HUES64 (cell line): ENCODE data around the gene FSTL4.
A peak's percentile ranks its signal among the peaks of the same experiment; 100 is the strongest.

Experiments used
- H3K27ac ChIP-seq: 2 replicates; pipeline ENCODE4 v1.7.0; 2013; ENCODE audit warnings: low read depth, low read length, inconsistent platforms
- H3K27me3 ChIP-seq: 2 replicates; pipeline ENCODE4 v1.6.1; 2013; ENCODE audit warnings: mild to moderate bottlenecking, low read length; ENCODE audit not compliant: insufficient read depth
- H3K36me3 ChIP-seq: 2 replicates; pipeline ENCODE4 v1.6.1; 2013; ENCODE audit warnings: mild to moderate bottlenecking, low read length; ENCODE audit not compliant: insufficient read depth
- H3K4me1 ChIP-seq: 2 replicates; pipeline ENCODE4 v1.6.1; 2013; ENCODE audit warnings: mild to moderate bottlenecking, low read length, moderate library complexity; ENCODE audit not compliant: insufficient read depth
- H3K4me3 ChIP-seq: 2 replicates; pipeline ENCODE4 v1.5.1; 2013; ENCODE audit warnings: mild to moderate bottlenecking, low read length, moderate library complexity
- H3K9ac ChIP-seq: 2 replicates; pipeline ENCODE4 v1.6.1; 2013; ENCODE audit warnings: mild to moderate bottlenecking, low read depth, low read length
- H3K9me3 ChIP-seq: 2 replicates; pipeline ENCODE4 v1.6.1; 2013; ENCODE audit warnings: low read depth, low read length; ENCODE audit not compliant: insufficient read depth
- whole genome bisulfite sequencing: fragments of 150-250, 120-280 bp; methylation state at CpG from one replicate; pipeline ENCODE4 v1.1.7; 2013; ENCODE audit warnings: missing lambda C conversion rate; 5-methylcytosine and 5-hydroxymethylcytosine counted together

Gene FSTL4

GRCh38 chr5:133582971-133583370 is 29.4 kb downstream of the FSTL4 start:
- Histone ChIP-seq H3K4me3 (peak overlapping the region; percentile 46), H3K36me3 (no peaks in the 10 kb centered on the region), H3K9ac (peak overlapping the region; percentile 52; the same call in 1 of the 2 replicates), H3K9me3 (no peaks in the 10 kb centered on the region), H3K27me3 (peaks cover 16% of the 10 kb centered on the region), H3K4me1 (peaks cover 4% of the 10 kb centered on the region; the same call in 1 of the 2 replicates), H3K27ac (no peak overlapping the region)
- 40% methylated on average over 5 of the region's 7 CpGs for WGBS

DNA sequence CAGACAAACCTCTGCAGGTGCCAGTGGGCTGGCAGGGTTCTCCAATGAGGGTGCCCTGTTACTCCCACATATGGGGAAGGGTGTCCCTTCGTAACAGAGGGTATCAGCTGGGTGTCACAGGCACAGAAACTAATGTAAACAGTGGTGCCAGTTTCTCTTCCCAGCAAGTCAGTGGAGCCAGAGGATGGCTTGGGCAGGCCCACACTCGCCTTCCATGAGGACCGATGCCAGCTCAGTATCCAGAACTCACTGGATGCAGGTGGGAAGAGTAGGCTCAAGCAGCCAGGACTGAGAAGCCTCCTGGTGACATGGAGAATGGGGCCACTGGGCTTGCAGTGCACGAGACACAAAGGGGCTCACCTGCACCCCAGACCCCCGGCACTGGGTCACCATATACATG is 30.4 kb downstream of the FSTL4 start:
- Histone ChIP-seq H3K27ac (no peak overlapping the region), H3K9ac (no peak overlapping the region), H3K36me3 (no peaks in the 10 kb centered on the region), H3K4me1 (peaks cover 4% of the 10 kb centered on the region; the same call in 1 of the 2 replicates), H3K4me3 (no peak overlapping the region), H3K9me3 (no peaks in the 10 kb centered on the region), H3K27me3 (peaks cover 16% of the 10 kb centered on the region)
- WGBS = 94% methylated on average over 5 of the region's 5 CpGs

GRCh38 chr5:133581348-133581747 is 31.0 kb downstream of the FSTL4 start:
- Histone ChIP-seq H3K9ac (no peak overlapping the region), H3K4me3 (no peak overlapping the region), H3K4me1 (peaks cover 4% of the 10 kb centered on the region; the same call in 1 of the 2 replicates), H3K9me3 (no peaks in the 10 kb centered on the region), H3K27ac (no peak overlapping the region), H3K36me3 (no peaks in the 10 kb centered on the region), H3K27me3 (peaks cover 16% of the 10 kb centered on the region)
- WGBS = 67% methylated on average over 5 of the region's 5 CpGs

DNA sequence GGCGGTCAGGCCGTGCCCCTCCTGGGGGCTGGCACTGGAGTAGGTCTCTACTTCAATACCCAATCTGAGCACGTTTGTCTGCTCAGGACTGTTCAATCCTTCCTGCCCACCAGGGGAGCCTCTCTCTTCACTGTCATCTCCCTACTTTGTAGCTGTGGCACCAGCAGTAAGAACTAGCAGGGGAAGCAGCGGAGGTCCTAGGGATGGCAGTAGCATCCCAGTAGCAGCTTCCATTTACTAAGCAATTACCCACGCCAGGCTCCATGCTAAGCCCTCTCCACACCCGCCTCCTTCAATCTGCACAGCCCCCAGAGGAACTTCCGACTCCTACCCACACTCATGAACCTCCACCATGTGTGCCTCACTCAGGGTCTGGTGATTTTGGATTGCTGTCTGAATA is 31.7 kb downstream of the FSTL4 start:
- no peak overlapping the region for H3K27ac ChIP-seq
- no peak overlapping the region for H3K9ac ChIP-seq
- whole genome bisulfite sequencing = 84% methylated on average over 7 of the region's 7 CpGs
- no peaks in the 10 kb centered on the region for H3K36me3 ChIP-seq
- peaks cover 16% of the 10 kb centered on the region for H3K27me3 ChIP-seq
- H3K4me3 ChIP-seq = no peak overlapping the region
- no peaks in the 10 kb centered on the region for H3K9me3 ChIP-seq
- peaks cover 4% of the 10 kb centered on the region; the same call in 1 of the 2 replicates for H3K4me1 ChIP-seq

DNA sequence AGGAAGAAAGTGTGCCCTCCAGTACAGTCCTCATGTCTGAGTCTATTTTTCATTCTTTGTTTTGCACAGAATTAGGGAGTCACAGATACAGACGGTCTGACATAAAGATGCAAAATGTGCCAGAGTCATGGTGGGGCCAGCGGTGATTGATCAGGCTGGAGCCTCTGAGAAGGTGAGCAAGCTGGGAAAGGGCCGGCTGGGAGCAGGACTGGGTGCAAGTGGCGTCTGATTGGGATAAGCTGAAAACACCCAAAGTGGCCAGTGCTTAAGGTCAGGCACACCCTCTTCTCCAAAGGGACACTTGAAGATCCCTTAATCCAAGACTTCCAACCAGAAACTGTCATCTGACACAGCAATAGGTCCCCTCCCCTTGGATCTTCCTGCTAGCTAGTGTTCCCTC is 32.6 kb downstream of the FSTL4 start:
- Histone ChIP-seq H3K4me3 (no peak overlapping the region), H3K9me3 (no peaks in the 10 kb centered on the region), H3K27ac (no peak overlapping the region), H3K36me3 (no peaks in the 10 kb centered on the region), H3K27me3 (peaks cover 16% of the 10 kb centered on the region), H3K9ac (no peak overlapping the region), H3K4me1 (peaks cover 4% of the 10 kb centered on the region; the same call in 1 of the 2 replicates)
- 87% methylated on average over 4 of the region's 4 CpGs for WGBS

GRCh38 chr5:133569347-133569746 is 43.0 kb downstream of the FSTL4 start:
- H3K36me3 ChIP-seq = no peaks in the 10 kb centered on the region
- H3K27me3 ChIP-seq = no peaks in the 10 kb centered on the region
- H3K4me3 ChIP-seq = no peak overlapping the region
- WGBS = no CpG with 5 or more reads among the region's 1 CpG
- H3K4me1 ChIP-seq = no peaks in the 10 kb centered on the region
- H3K9me3 ChIP-seq = no peaks in the 10 kb centered on the region; the same call in 1 of the 2 replicates
- H3K27ac ChIP-seq = no peak overlapping the region
- H3K9ac ChIP-seq = no peak overlapping the region

GRCh38 chr5:133565993-133566392 is 46.3 kb downstream of the FSTL4 start:
- Histone ChIP-seq H3K27me3 (no peaks in the 10 kb centered on the region), H3K36me3 (no peaks in the 10 kb centered on the region), H3K9ac (no peak overlapping the region), H3K4me3 (no peak overlapping the region), H3K4me1 (no peaks in the 10 kb centered on the region), H3K9me3 (no peaks in the 10 kb centered on the region), H3K27ac (no peak overlapping the region)
- WGBS = 59% methylated on average over 3 of the region's 3 CpGs

- Histone ChIP-seq H3K4me1 (no peaks in the 10 kb centered on the region), H3K27ac (no peak overlapping the region), H3K27me3 (no peaks in the 10 kb centered on the region), H3K4me3 (no peak overlapping the region), H3K9ac (no peak overlapping the region), H3K9me3 (no peaks in the 10 kb centered on the region), H3K36me3 (no peaks in the 10 kb centered on the region)
- WGBS = 89% methylated on average over 4 of the region's 4 CpGs
These were observed 47.3 kb downstream of the FSTL4 start for GRCh38 chr5:133564921-133565565.

- Histone ChIP-seq H3K36me3 (no peaks in the 10 kb centered on the region), H3K4me3 (no peak overlapping the region), H3K9ac (no peak overlapping the region), H3K4me1 (no peaks in the 10 kb centered on the region), H3K27me3 (no peaks in the 10 kb centered on the region), H3K9me3 (no peaks in the 10 kb centered on the region), H3K27ac (no peak overlapping the region)
- 92% methylated on average over 10 of the region's 10 CpGs for WGBS
These were observed 49.8 kb downstream of the FSTL4 start for GRCh38 chr5:133562554-133562953.

- Histone ChIP-seq H3K4me3 (no peak overlapping the region), H3K9me3 (no peaks in the 10 kb centered on the region), H3K27me3 (no peaks in the 10 kb centered on the region), H3K27ac (no peak overlapping the region), H3K9ac (no peak overlapping the region), H3K36me3 (no peaks in the 10 kb centered on the region), H3K4me1 (peaks cover 6% of the 10 kb centered on the region; the same call in 1 of the 2 replicates)
- 87% methylated on average over 5 of the region's 5 CpGs for WGBS
These were observed 52.4 kb downstream of the FSTL4 start for GRCh38 chr5:133559960-133560359.

- H3K27me3 ChIP-seq = no peaks in the 10 kb centered on the region
- no peak overlapping the region for H3K27ac ChIP-seq
- H3K4me1 ChIP-seq = peaks cover 6% of the 10 kb centered on the region; the same call in 1 of the 2 replicates
- no peak overlapping the region for H3K4me3 ChIP-seq
- H3K36me3 ChIP-seq = no peaks in the 10 kb centered on the region
- H3K9me3 ChIP-seq = no peaks in the 10 kb centered on the region
- WGBS = 81% methylated on average over 3 of the region's 4 CpGs
- H3K9ac ChIP-seq = no peak overlapping the region
These were observed 55.8 kb downstream of the FSTL4 start for GRCh38 chr5:133556551-133556950.

DNA sequence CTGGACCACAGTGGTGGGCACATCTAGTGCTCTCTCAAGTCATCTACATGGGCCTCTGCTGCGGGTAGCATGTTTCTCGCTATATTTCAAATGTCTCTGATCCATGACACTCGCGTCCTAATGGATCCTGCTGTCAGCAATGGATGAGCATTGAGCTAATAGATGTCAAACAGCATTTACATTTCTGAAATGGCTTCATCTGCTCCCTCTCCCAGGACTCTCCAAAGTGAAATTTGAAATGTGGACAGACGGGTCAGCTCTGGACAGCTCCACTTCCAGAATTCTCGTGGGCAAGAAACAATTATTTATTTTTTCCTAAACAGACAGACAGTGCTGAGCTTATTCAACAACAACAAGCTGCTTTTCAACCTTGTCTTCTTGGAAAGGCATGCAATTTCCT is 58.1 kb downstream of the FSTL4 start:
- H3K9me3 ChIP-seq = no peaks in the 10 kb centered on the region
- 95% methylated on average over 6 of the region's 6 CpGs for WGBS
- no peaks in the 10 kb centered on the region for H3K36me3 ChIP-seq
- H3K27me3 ChIP-seq = no peaks in the 10 kb centered on the region
- H3K27ac ChIP-seq = no peak overlapping the region
- no peak overlapping the region for H3K4me3 ChIP-seq
- no peak overlapping the region for H3K9ac ChIP-seq
- peaks cover 6% of the 10 kb centered on the region; the same call in 1 of the 2 replicates for H3K4me1 ChIP-seq
